ENCODE results near the gene MOCS3. TPM values are rescaled to one million over a fixed set of nuclear protein-coding genes. Genes with fewer than 3 reads are reported as not detected.

The MOCS3 gene
- total and polyA plus RNA-seq, 2 donors (not counting 3 experiments of a cell fraction or from before 2014, with no cell fraction given) = 3.2 to 3.6 TPM

DNA sequence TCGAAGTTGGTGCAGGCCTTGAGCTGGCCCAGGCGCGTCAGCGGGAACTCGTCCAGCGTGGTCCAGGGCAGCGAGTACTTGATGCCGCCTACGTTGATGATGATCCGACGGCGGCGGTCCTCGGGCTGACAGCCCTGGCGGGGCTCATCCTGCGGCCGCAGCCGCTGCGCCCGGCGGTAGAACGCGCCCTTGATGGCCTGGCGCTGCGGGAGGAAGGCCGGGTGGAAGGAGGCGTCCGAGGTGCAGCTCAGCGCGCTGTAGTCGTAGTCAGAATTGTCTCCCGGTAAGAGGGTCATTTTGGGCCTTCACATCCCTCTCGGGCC, 51.4 kb downstream of the MOCS3 start:
- no peaks in the 10 kb centered on the region for H3K4me1 ChIP-seq (ENCODE audit: control insufficient read depth, extremely low read depth, insufficient read depth, low read length)
- intact Hi-C loops (cut with micrococcal nuclease) (no loop called here), dilution Hi-C loops (cut with MboI; ENCODE audit: extremely low pct_ligation_motif_present, low sequenced_read_pairs) (no loop called here)
- H2AFZ ChIP-seq (ENCODE audit: low read depth, low read length) = no peak overlapping the region
- DNase-seq (ENCODE audit: low read depth, low spot score) (no peak), FAIRE-seq (no peak)
- no peaks in the 10 kb centered on the region for H3K79me2 ChIP-seq (ENCODE audit: control insufficient read depth, insufficient read depth, low read length)
- POLR2A ChIA-PET = no interaction called here
- no peaks in the 10 kb centered on the region for H4K20me1 ChIP-seq (replicated peaks; ENCODE audit: control insufficient read depth, extremely low read depth, insufficient read depth, low read length)
- TF ChIP-seq EZH2 (IDR thresholded peaks at IDR 0.05; ENCODE audit: borderline replicate concordance, low read depth, low read length, severe bottlenecking) (no peak), JUN (IDR thresholded peaks at IDR 0.05; ENCODE audit: borderline replicate concordance, insufficient read depth, insufficient read length, low read depth) (no peak), CTCF (IDR thresholded peaks at IDR 0.05; ENCODE audit: extremely low read depth in 1 of 2, insufficient read depth in 1 of 2, low read depth in 1 of 2, low read length in 2 of 2) (no peak), POLR2A (IDR thresholded peaks at IDR 0.05; ENCODE audit: low read depth, low read length) (no peak), FOS (IDR thresholded peaks at IDR 0.05; ENCODE audit: borderline replicate concordance, insufficient read depth, low read length) (no peak)
- no TSS peak for BruUV-seq (replicated peaks)
- H3K4me3 ChIP-seq (replicated peaks in 1 of 3; ENCODE audit: insufficient read depth in 1 of 3, low read depth in 1 of 3, low read length in 3 of 3) = no peak overlapping the region
- no peaks in the 10 kb centered on the region for H3K9me3 ChIP-seq (replicated peaks; ENCODE audit: control insufficient read depth, insufficient read depth, low read length)
- H3K36me3 ChIP-seq (ENCODE audit: control insufficient read depth in 2 of 2, extremely low read depth in 1 of 2, insufficient read depth in 2 of 2, low read length in 2 of 2) = no peaks in the 10 kb centered on the region
- no peak overlapping the region for H3K9ac ChIP-seq (replicated peaks; ENCODE audit: extremely low read depth, insufficient read depth, low read length)
- H3K9me1 ChIP-seq (replicated peaks; ENCODE audit: control insufficient read depth, extremely low read depth, insufficient read depth, low read length) = no peaks in the 10 kb centered on the region
- CTCF ChIA-PET = no interaction called here
- H3K27me3 ChIP-seq (ENCODE audit: control insufficient read depth in 2 of 2, insufficient read depth in 2 of 2, low read length in 2 of 2) = peaks cover 0 to 7% of the 10 kb centered on the region in 2 experiments
- H3K27ac ChIP-seq (ENCODE audit: insufficient read depth, low read depth, low read length) = no peak overlapping the region
- no peak overlapping the region for H3K4me2 ChIP-seq (ENCODE audit: insufficient read depth, low read length)

DNA sequence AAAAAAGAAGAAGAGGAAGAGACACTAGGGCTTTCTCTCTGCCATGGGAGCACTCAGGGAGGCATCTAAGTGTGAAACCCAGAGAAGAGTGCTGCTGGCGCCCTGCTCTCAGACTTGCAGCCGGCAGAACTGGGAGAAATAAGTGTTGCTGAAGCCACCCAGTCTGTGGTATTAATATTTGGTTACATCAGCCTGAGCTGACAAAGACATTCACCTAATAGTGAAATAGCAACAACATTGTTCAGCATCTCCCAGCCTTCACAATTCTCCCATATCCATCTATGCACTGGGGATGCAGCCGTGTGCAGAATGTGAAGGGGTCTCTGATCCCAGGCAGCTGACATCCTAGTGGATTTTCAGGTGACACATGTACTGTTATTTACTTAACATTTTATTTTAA, 52.3 kb downstream of the MOCS3 start:
- Histone ChIP-seq H4K20me1 (replicated peaks; ENCODE audit: control insufficient read depth, extremely low read depth, insufficient read depth, low read length) (no peaks in the 10 kb centered on the region), H3K4me1 (ENCODE audit: control insufficient read depth, extremely low read depth, insufficient read depth, low read length) (no peaks in the 10 kb centered on the region), H2AFZ (ENCODE audit: low read depth, low read length) (no peak overlapping the region), H3K79me2 (ENCODE audit: control insufficient read depth, insufficient read depth, low read length) (no peaks in the 10 kb centered on the region), H3K27ac (ENCODE audit: insufficient read depth, low read depth, low read length) (no peak overlapping the region), H3K27me3 (ENCODE audit: control insufficient read depth in 2 of 2, insufficient read depth in 2 of 2, low read length in 2 of 2) (peaks cover 0 to 7% of the 10 kb centered on the region in 2 experiments), H3K4me3 (replicated peaks in 1 of 3; ENCODE audit: insufficient read depth in 1 of 3, low read depth in 1 of 3, low read length in 3 of 3) (no peak overlapping the region), H3K9me3 (replicated peaks; ENCODE audit: control insufficient read depth, insufficient read depth, low read length) (no peaks in the 10 kb centered on the region), H3K4me2 (ENCODE audit: insufficient read depth, low read length) (no peak overlapping the region), H3K9me1 (replicated peaks; ENCODE audit: control insufficient read depth, extremely low read depth, insufficient read depth, low read length) (no peaks in the 10 kb centered on the region), H3K9ac (replicated peaks; ENCODE audit: extremely low read depth, insufficient read depth, low read length) (no peak overlapping the region), H3K36me3 (ENCODE audit: control insufficient read depth in 2 of 2, extremely low read depth in 1 of 2, insufficient read depth in 2 of 2, low read length in 2 of 2) (no peaks in the 10 kb centered on the region)
- DNase-seq (ENCODE audit: low read depth, low spot score) (no peak), FAIRE-seq (no peak)
- intact Hi-C loops (cut with micrococcal nuclease) = no loop called here
- no TSS peak for BruUV-seq (replicated peaks)
- TF ChIP-seq EZH2 (IDR thresholded peaks at IDR 0.05; ENCODE audit: borderline replicate concordance, low read depth, low read length, severe bottlenecking) (no peak), FOS (IDR thresholded peaks at IDR 0.05; ENCODE audit: borderline replicate concordance, insufficient read depth, low read length) (no peak), GATA2 (IDR thresholded peaks at IDR 0.05; ENCODE audit: insufficient read depth, insufficient read length, low read depth, low read length) (no peak), JUN (IDR thresholded peaks at IDR 0.05; ENCODE audit: borderline replicate concordance, insufficient read depth, insufficient read length, low read depth) (no peak), POLR2A (IDR thresholded peaks at IDR 0.05; ENCODE audit: low read depth, low read length) (no peak), POLR2AphosphoS5 (IDR thresholded peaks at IDR 0.05; ENCODE audit: insufficient read depth, low read depth, low read length) (no peak), MYC (IDR thresholded peaks at IDR 0.05; ENCODE audit: low read depth, low read length) (no peak), MAX (IDR thresholded peaks at IDR 0.05; ENCODE audit: insufficient read depth, insufficient read length) (no peak), CTCF (IDR thresholded peaks at IDR 0.05; ENCODE audit: extremely low read depth in 1 of 2, insufficient read depth in 1 of 2, low read depth in 1 of 2, low read length in 2 of 2) (no peak)
- ChIA-PET CTCF (interaction anchor here (1.0 kb wide), 1 partner anchor 23 kb away, joined by 3 read pairs; no protein-coding TSS in a partner anchor), POLR2A (no interaction called here)
- dilution Hi-C loops (cut with MboI; ENCODE audit: extremely low pct_ligation_motif_present, low sequenced_read_pairs) = no loop called here
